ENCODE results near the gene GPRC5A. TPM values are rescaled to one million over a fixed set of nuclear protein-coding genes. Genes with fewer than 3 reads are reported as not detected.

GPRC5A gene
- total RNA-seq, 1 experiment from 2014 or later, result 73.9 TPM

- no TSS peak for BruUV-seq (replicated peaks)
- Mint-ChIP-seq H3K27ac (ENCODE audit: unreplicated experiment) (no peak overlapping the region), H3K36me3 (ENCODE audit: insufficient read depth, unreplicated experiment) (no peaks in the 10 kb centered on the region), H3K9me3 (ENCODE audit: unreplicated experiment) (peaks cover 10% of the 10 kb centered on the region), H3K4me1 (ENCODE audit: low read depth, unreplicated experiment) (no peaks in the 10 kb centered on the region), H3K4me3 (ENCODE audit: unreplicated experiment) (no peak overlapping the region), H3K27me3 (ENCODE audit: insufficient read depth, unreplicated experiment) (no peaks in the 10 kb centered on the region)
- Histone ChIP-seq H3K36me3 (ENCODE audit: control insufficient read depth, insufficient read depth, low read length) (no peaks in the 10 kb centered on the region), H3K4me3 (ENCODE audit: low read depth, low read length) (no peak overlapping the region), H3K4me1 (no peaks in the 10 kb centered on the region), H3K27me3 (replicated peaks; ENCODE audit: control insufficient read depth, insufficient read depth, low read length) (no peaks in the 10 kb centered on the region), H3K9me3 (no peaks in the 10 kb centered on the region; the same call in 1 of the 2 replicates)
- TF ChIP-seq, protein P1, sequence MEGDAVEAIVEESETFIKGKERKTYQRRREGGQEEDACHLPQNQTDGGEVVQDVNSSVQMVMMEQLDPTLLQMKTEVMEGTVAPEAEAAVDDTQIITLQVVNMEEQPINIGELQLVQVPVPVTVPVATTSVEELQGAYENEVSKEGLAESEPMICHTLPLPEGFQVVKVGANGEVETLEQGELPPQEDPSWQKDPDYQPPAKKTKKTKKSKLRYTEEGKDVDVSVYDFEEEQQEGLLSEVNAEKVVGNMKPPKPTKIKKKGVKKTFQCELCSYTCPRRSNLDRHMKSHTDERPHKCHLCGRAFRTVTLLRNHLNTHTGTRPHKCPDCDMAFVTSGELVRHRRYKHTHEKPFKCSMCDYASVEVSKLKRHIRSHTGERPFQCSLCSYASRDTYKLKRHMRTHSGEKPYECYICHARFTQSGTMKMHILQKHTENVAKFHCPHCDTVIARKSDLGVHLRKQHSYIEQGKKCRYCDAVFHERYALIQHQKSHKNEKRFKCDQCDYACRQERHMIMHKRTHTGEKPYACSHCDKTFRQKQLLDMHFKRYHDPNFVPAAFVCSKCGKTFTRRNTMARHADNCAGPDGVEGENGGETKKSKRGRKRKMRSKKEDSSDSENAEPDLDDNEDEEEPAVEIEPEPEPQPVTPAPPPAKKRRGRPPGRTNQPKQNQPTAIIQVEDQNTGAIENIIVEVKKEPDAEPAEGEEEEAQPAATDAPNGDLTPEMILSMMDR (IDR thresholded peaks at IDR 0.05; ENCODE audit: insufficient read depth in 1 of 2, low read depth in 1 of 2, low read length in 1 of 2, severe bottlenecking in 1 of 2, unreplicated experiment in 1 of 2), result no peak
- ChIA-PET POLR2A (no interaction called here), CTCF (no interaction called here)
- intact Hi-C loops (cut with micrococcal nuclease; ENCODE audit: unreplicated experiment), result no loop called here
- no peak for DNase-seq
Measured at GRCh38 chr12:12964255-12964654, 72.9 kb downstream of the GPRC5A start.

DNA sequence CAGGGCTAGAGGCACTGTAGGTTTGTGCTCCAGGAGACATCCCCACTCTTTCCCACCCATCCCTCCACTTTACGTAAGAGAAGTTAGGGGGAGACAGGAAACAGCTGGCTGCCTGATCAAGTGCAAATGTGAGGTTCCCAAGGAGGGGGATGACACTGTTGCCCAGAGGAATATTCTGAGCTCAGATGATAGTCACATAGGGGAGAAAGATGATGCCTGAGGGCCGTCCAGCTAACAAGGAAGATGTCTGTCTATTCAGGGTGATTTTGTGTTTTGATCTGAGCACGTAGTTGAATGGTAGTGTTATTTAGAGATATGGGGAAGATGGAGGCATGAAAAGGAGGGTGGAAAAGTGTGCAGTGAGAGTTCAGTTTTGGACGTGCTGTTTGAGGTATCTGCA is 74.5 kb downstream of the GPRC5A start:
- no peak overlapping the region for H3K4me3 Mint-ChIP-seq (ENCODE audit: unreplicated experiment)
- ChIA-PET CTCF (no interaction called here), POLR2A (no interaction called here)
- DNase-seq, result no peak
- Histone ChIP-seq H3K36me3 (ENCODE audit: control insufficient read depth, insufficient read depth, low read length) (no peaks in the 10 kb centered on the region), H3K9me3 (no peaks in the 10 kb centered on the region; the same call in 1 of the 2 replicates), H3K4me1 (no peaks in the 10 kb centered on the region), H3K27me3 (replicated peaks; ENCODE audit: control insufficient read depth, insufficient read depth, low read length) (no peaks in the 10 kb centered on the region), H3K4me3 (ENCODE audit: low read depth, low read length) (no peak overlapping the region)
- intact Hi-C loops (cut with micrococcal nuclease; ENCODE audit: unreplicated experiment), result no loop called here
- H3K27me3 Mint-ChIP-seq (ENCODE audit: insufficient read depth, unreplicated experiment), result no peaks in the 10 kb centered on the region
- no peaks in the 10 kb centered on the region for H3K36me3 Mint-ChIP-seq (ENCODE audit: insufficient read depth, unreplicated experiment)
- no peaks in the 10 kb centered on the region for H3K4me1 Mint-ChIP-seq (ENCODE audit: low read depth, unreplicated experiment)
- TF ChIP-seq, protein P1 (IDR thresholded peaks at IDR 0.05; ENCODE audit: insufficient read depth in 1 of 2, low read depth in 1 of 2, low read length in 1 of 2, severe bottlenecking in 1 of 2, unreplicated experiment in 1 of 2), result no peak
- no TSS peak for BruUV-seq (replicated peaks)
- no peak overlapping the region for H3K27ac Mint-ChIP-seq (ENCODE audit: unreplicated experiment)
- H3K9me3 Mint-ChIP-seq (ENCODE audit: unreplicated experiment), result peaks cover 10% of the 10 kb centered on the region

Other genes with a start within 250 kb of the GPRC5A start
- gene GPR19, start 195.4 kb upstream of the GPRC5A start, total RNA-seq (2022), result 8.4 and 9.8 TPM in 2 replicates
- gene CDKN1B, start 174.2 kb upstream of the GPRC5A start, total RNA-seq (2022), result 107 and 115 TPM in 2 replicates
- gene APOLD1, start 105.9 kb upstream of the GPRC5A start, total RNA-seq (2022), result 4.1 and 4.7 TPM in 2 replicates
- gene DDX47, start 78.2 kb upstream of the GPRC5A start, total RNA-seq (2022), result 121 and 138 TPM in 2 replicates
- gene GPRC5D, start 60.6 kb downstream of the GPRC5A start, total RNA-seq (2022), result not detected in 2 replicates
- 55.2 and 55.8 TPM in 2 replicates for gene HEBP1, start 108.7 kb downstream of the GPRC5A start, total RNA-seq (2022)
- gene FAM234B, start 152.8 kb downstream of the GPRC5A start, total RNA-seq (2022), result 11.2 and 11.4 TPM in 2 replicates
- not detected in 2 replicates for gene GSG1, start 212.1 kb downstream of the GPRC5A start, total RNA-seq (2022)

All from Caco-2 (cell line).